ENCODE results near the gene C19orf25. TPM values are rescaled to one million over a fixed set of nuclear protein-coding genes. Genes with fewer than 3 reads are reported as not detected.
"Not testable (repeated sequence)": the region's sequence is repeated elsewhere in the genome, so short reads cannot be mapped to it uniquely, and the experiment has no call there.

The C19orf25 gene
- 21.6 TPM for total RNA-seq
- long read RNA-seq, transcript C19orf25-213 (3 exons, 1,287 nt): minor isoform, 6 of 65 reads
- long read RNA-seq, transcript C19orf25-203 (3 exons, 1,837 nt): major isoform, 46 of 65 reads
- long read RNA-seq, transcript C19orf25-211 (1 exons, 2,314 nt): minor isoform, 8 of 65 reads
- long read RNA-seq, partial matches to known transcripts: 0 of 65 reads
- long read RNA-seq, other reads (novel, unspliced or antisense): 2 of 65 reads

GRCh38 chr19:1478934-1479707, at the start of gene C19orf25:
Gene C19orf25 (minus strand): TSS chr19:1479215. CDS start chr19:1478903, 312 bp downstream.
- DNase-seq (ENCODE audit: low spot score): peak; percentile 98

DNA sequence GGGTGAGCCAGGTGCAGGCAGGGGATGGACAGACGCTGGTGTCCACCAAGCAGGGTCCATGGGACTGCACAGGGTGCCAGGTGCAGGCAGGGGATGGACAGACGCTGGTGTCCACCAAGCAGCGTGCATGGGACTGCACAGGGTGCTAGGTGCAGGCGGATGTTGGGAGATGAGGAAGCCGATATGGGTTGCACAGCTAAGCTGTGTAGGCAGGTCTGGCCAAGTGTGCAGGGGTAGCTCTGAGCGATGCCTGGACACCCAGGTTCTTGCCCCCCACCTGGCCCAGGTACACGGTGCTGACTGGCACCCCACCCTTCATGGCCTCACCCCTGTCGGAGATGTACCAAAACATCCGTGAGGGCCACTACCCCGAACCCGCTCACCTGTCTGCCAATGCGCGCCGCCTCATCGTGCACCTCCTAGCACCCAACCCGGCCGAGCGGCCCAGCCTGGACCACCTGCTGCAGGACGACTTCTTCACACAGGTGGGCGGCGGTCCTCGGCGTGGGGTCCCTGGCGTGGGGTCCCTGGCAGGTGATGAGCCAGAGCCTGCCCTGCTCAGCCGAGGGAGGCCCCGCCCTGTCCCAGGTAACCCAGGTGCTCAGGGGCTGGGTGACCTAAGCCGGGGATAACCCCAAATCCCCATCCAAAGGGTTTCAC, 48.8 kb upstream of the C19orf25 start:
- DNase-seq (ENCODE audit: low spot score): no peak

- no peak for DNase-seq (ENCODE audit: low spot score)
Observed at GRCh38 chr19:1526979-1527649, 48.1 kb upstream of the C19orf25 start.

- no peak for DNase-seq (ENCODE audit: low spot score)
Observed at GRCh38 chr19:1526066-1526778, 47.2 kb upstream of the C19orf25 start.

- DNase-seq (ENCODE audit: low spot score): no peak
Observed at GRCh38 chr19:1525343-1525742, 46.3 kb upstream of the C19orf25 start.

GRCh38 chr19:1524972-1525325, 45.9 kb upstream of the C19orf25 start:
- DNase-seq (ENCODE audit: low spot score): no peak

DNA sequence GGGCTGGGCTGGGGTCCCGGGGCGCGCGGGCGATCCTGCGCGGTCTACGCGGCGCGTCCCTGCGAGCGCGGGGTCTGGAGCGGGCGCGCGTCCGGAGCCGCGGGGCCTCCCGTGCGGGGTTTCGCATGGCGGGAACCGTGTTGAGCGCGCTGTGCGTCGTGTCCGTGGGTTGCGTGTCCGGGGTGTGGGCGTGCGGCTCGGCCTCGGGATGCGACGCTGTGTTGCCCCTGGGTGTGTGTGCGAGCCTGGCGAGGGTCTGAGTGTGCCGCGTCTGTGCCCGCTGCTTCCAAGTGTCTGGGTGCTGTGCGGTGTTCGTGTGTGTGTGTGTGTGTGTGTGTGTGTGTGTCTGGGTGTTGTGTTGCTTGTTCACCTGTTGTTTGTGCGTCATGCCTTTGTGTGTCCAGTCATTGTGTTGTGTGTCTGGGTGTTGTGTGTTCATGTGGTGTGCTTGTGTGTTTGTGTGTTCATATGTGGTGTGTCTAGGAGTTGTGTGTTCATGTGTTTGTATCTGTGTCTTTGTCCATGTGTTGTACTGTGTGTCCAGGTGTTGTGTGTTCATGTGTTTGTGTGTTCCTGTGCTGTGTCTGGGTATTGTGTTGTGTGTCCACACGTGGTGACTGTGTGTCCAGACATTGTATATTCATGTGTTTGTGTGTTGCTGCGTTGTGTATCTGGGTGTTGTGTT, 45.4 kb upstream of the C19orf25 start:
- DNase-seq (ENCODE audit: low spot score): no peak

GRCh38 chr19:1523412-1524286, 44.6 kb upstream of the C19orf25 start, which contains the start of gene PLK5:
Gene PLK5 (plus strand): TSS chr19:1524077. CDS start chr19:1526997, 2,920 bp downstream.
- DNase-seq (ENCODE audit: low spot score): no peak

GRCh38 chr19:1522838-1523237, 43.8 kb upstream of the C19orf25 start:
- no peak for DNase-seq (ENCODE audit: low spot score)

DNA sequence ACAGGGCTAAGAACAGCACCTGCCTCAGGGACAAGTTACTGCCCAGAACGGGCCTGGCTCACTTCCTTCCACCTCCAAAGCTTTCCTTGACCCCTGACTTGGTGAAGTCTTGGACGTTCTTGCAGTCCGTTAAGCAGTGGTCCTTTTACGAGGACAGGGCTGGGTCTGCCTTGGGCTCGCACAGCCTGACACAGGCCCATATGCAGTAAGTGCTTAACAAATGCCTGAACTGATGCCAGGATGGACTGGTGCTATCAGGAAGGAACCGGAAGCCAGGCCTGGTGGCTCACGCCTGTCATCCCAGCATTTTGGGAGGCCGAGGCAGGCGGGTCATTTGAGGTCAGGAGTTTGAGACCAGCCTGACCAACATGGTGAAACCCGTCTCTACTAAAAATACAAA, 43.0 kb upstream of the C19orf25 start:
- DNase-seq (ENCODE audit: low spot score): no peak

DNA sequence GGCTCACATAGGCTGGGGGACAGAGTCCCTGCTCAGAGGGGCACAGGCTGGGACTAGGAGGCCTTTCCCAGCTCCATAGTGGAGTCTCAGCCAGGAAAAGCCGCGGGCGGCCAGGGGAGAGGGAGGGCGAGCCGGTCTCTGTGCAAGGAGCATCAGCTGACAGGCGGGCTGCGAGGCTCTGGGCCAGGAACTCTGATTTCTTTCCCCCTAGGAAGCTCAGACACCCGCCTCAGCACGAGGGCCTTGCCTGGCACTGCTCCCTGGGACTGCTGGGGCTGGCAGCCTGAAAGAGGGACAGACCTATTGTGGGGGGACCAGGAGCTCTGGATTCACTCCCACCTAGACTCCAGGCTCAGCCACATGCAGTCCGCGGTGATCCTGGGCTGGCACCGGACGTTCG, 42.6 kb upstream of the C19orf25 start:
- DNase-seq (ENCODE audit: low spot score): no peak

- no peak for DNase-seq (ENCODE audit: low spot score)
Observed at GRCh38 chr19:1520203-1520780, 41.3 kb upstream of the C19orf25 start.

DNA sequence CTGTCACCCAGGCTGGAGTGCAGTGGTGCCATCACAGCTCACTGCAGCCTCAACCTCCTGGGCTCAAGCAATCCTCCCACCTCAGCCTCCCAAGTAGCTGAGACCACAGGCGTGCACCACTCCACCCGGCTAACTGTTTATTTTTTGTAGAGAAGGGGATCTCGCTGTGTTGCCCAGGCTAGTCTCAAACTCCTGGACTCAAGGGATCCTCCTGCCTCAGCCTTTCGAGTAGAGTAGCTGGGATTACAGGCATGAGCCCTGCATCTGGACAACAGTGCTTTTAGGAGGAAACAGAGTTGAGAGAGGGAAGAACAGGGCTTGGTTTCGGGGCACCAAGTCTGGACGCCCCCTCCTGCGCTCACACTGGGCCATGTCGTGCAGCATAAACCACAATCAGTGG, 40.8 kb upstream of the C19orf25 start:
- DNase-seq (ENCODE audit: low spot score): not testable (repeated sequence)

DNA sequence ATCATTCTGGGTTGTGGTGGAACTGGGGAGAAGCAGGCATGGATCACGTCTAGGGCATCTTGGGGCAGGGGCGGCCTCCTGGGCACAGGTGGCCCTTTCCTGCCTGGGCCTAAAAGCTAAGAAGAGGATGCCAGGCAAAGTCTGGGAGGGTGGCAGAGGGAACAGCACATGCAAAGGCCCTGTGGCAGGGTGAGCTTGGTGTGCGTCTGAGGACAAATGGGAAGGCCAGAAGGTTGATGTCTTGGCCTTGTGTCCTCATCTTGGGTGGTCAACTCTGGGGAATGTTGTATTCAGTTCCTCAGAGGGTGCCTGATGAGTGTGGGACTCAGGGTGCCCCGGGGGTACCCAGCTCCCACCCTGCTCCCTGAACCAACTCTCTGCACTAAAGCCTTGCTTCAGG, 39.5 kb upstream of the C19orf25 start:
- DNase-seq (ENCODE audit: low spot score): no peak

- DNase-seq (ENCODE audit: low spot score): no peak
Observed at GRCh38 chr19:1516395-1516753, 37.4 kb upstream of the C19orf25 start.

DNA sequence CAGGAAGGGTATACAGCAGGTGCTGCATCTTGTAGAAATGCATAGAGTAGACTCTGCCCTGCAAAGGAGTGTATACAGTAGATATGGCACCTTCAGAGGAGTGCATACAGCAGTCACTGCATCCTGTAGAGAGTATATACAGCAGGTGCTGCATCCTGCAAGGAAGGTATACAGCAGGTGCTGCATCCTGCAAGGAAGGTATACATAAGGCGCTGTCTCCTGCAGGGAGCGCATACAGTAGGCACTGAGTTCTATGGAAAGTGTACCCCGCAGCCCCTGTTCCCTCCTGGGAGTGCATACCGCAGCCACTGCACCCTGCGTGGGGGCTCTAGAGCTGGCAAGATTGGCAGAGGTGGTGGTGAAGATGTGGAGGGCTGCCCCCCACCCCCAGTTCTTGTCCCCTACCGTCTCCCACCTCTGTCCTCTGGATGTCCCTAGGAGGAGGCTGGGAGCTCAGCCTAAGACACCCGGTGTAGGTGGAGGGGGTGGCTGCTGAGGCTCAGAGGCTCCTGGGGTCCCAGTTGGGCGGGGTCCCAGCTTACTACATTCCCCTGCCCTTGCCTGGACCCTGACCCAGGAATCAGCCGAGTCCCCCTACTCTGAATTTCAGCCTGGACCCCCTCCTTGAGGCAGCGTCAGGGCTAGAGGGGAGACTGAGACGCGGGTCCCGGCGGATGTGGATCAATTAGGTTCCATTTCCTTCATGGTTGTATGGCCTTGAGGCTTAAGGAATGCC, 36.1 kb upstream of the C19orf25 start:
- no peak for DNase-seq (ENCODE audit: low spot score)

DNA sequence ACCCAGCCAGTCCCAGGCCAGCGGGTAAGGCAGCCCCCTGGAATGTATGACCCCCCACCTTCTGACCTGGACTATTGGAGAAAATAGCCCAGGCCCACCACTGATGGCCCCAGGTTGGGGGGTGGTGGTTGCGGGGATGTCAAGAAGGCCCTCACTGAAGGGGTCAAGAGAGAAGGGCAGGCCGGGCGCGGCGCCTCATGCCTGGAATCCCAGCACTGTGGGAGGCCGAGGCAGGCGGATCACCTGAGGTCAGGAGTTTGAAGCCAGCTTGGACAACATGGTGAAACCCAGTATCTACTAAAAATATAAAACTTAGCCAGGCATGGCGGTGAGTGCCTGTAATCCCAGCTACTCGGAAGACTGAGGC, 35.3 kb upstream of the C19orf25 start:
- no peak for DNase-seq (ENCODE audit: low spot score)

DNA sequence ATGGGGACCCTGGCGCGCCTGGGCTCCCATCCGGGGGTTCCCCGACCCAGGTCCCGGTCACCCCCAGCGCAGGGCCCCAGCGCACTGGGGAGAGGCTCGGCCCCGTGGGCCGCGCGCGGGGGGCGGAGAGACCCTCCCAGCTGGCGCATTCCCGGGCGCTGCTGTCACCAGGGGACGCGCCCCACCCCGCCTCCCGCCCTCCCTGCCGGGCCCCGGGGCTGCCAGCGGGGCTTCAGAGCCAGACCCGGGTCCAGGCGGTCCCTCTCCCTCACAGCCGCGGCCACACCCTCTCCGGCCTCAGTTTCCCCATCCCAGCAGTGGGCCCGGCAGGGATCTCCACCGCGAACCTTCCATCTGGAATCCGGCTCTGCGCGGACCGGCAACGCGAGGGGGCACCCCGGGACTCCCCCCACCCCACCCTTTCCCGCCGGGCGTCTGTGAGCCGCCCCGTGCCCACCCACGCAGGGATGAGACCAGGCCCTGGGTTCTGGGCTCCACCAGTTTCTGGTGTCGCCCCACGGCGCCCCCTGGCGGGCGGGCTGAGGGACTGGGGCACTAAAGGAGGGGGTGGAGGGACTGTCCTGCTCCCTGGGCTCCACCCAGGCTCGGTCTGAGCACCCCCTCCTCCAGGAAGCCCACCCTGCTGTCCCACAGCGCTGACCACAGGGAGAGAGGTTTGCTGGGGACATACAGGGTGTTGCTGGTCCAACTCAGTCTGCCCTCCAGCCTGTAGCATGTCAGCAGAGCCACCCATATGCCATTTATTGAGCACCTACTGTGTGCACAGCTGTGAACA, 34.7 kb upstream of the C19orf25 start:
- DNase-seq (ENCODE audit: low spot score): no peak
